ENCODE data around the gene TNF.

DNA sequence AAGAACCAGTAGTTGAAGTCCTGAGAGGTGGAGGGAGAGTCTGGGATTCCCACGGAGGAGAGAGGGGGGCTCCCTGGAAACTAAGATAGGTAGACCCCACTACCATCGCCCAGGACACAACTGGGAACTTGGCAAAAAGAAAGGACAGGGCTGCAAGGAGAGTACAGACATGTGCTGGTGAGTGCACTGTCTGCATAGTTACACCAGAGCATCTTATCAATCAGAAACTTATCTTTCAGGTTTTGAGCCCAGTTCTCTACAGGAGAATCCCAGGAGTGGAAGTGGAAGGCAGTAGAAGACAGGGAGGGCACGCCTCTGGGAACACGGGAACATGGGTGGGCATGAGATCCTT is 15.8 kb upstream of the TNF start:
- TF ChIP-seq, protein P1, sequence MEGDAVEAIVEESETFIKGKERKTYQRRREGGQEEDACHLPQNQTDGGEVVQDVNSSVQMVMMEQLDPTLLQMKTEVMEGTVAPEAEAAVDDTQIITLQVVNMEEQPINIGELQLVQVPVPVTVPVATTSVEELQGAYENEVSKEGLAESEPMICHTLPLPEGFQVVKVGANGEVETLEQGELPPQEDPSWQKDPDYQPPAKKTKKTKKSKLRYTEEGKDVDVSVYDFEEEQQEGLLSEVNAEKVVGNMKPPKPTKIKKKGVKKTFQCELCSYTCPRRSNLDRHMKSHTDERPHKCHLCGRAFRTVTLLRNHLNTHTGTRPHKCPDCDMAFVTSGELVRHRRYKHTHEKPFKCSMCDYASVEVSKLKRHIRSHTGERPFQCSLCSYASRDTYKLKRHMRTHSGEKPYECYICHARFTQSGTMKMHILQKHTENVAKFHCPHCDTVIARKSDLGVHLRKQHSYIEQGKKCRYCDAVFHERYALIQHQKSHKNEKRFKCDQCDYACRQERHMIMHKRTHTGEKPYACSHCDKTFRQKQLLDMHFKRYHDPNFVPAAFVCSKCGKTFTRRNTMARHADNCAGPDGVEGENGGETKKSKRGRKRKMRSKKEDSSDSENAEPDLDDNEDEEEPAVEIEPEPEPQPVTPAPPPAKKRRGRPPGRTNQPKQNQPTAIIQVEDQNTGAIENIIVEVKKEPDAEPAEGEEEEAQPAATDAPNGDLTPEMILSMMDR (IDR thresholded peaks at IDR 0.05), result no peak
- no peak for TF ChIP-seq POLR2A (IDR thresholded peaks at IDR 0.05)

Data from heart left ventricle (tissue), 13 donors.